SK-N-MC (cell line): ENCODE measurements around the gene FBXO24.

Experiments used
- EZH2 ChIP-seq: fragments of 200-600 bp; sonication (generic); IDR thresholded peaks from one replicate; pipeline ENCODE4 v1.6.1; 2017; ENCODE audit warnings: antibody characterized with exemption
- FOXP2 ChIP-seq: optimal IDR thresholded peaks from 2 replicates; pipeline ENCODE3; 2011; ENCODE audit warnings: mild to moderate bottlenecking, moderate library complexity; ENCODE audit not compliant: insufficient read depth; ENCODE audit errors: extremely low read length, control extremely low read depth
- POLR2AphosphoS5 ChIP-seq: IDR thresholded peaks from 2 replicates; pipeline ENCODE4 v1.6.1; 2012; ENCODE audit warnings: mild to moderate bottlenecking, low read depth, low read length, borderline replicate concordance

GRCh38 chr7:100604976-100605911 is 19.1 kb downstream of the FBXO24 start:
- TF ChIP-seq POLR2AphosphoS5: no peak
- TF ChIP-seq EZH2: no peak
- TF ChIP-seq FOXP2: no peak
